ENCODE results near the gene NFIA.

The NFIA gene

GRCh38 chr1:61083807-61084440, 1.6 kb downstream of the NFIA start:
- DNase-seq = no peak

GRCh38 chr1:61084491-61085031, 2.2 kb downstream of the NFIA start:
- no peak for DNase-seq

- no peak for DNase-seq
These were observed 3.0 kb downstream of the NFIA start for GRCh38 chr1:61085206-61085982.

- DNase-seq = peak; percentile 3
These were observed 3.8 kb downstream of the NFIA start for GRCh38 chr1:61085983-61086644.

GRCh38 chr1:61087571-61087970, 5.2 kb downstream of the NFIA start:
- DNase-seq = no peak

- DNase-seq = no peak
These were observed 6.0 kb downstream of the NFIA start for GRCh38 chr1:61088163-61088974.

GRCh38 chr1:61089338-61089737, 7.0 kb downstream of the NFIA start:
- no peak for DNase-seq

GRCh38 chr1:61089741-61090140, 7.4 kb downstream of the NFIA start:
- DNase-seq = no peak

GRCh38 chr1:61090546-61091202, 8.3 kb downstream of the NFIA start:
- no peak for DNase-seq

- DNase-seq = no peak
These were observed 9.1 kb downstream of the NFIA start for GRCh38 chr1:61091455-61091854.

GRCh38 chr1:61092642-61093041, 10.3 kb downstream of the NFIA start:
- no peak for DNase-seq

GRCh38 chr1:61093525-61094137, 11.3 kb downstream of the NFIA start:
- DNase-seq = no peak

GRCh38 chr1:61094677-61095469, 12.5 kb downstream of the NFIA start:
- DNase-seq = no peak

GRCh38 chr1:61095470-61095812, 13.1 kb downstream of the NFIA start:
- no peak for DNase-seq

- peak; percentile 73 for DNase-seq
These were observed 15.0 kb downstream of the NFIA start for GRCh38 chr1:61097317-61097716.

- no peak for DNase-seq
These were observed 15.4 kb downstream of the NFIA start for GRCh38 chr1:61097722-61098121.

GRCh38 chr1:61098333-61098732, 16.0 kb downstream of the NFIA start:
- DNase-seq = no peak

GRCh38 chr1:61098906-61099437, 16.6 kb downstream of the NFIA start:
- DNase-seq = no peak

GRCh38 chr1:61100578-61100977, 18.2 kb downstream of the NFIA start:
- DNase-seq = no peak

- DNase-seq = no peak
These were observed 19.2 kb downstream of the NFIA start for GRCh38 chr1:61101536-61101935.

- no peak for DNase-seq
These were observed 19.7 kb downstream of the NFIA start for GRCh38 chr1:61102041-61102440.
